Testis (tissue), 2 donors: Measurements from ENCODE around the gene RERE.

Experiments
- CTCF ChIP-seq, 3 experiments: fragments of 450-650 bp in 2 of 3; fragments of 200-600 bp in 1 of 3; sonication (generic) in 1 of 3; IDR thresholded peaks; one replicate each; pipeline ENCODE4 v1.5.1; 2016 to 2019; ENCODE audit warnings: antibody characterized with exemption in 3 of 3, mild to moderate bottlenecking in 2 of 3, moderate library complexity in 1 of 3
- POLR2A ChIP-seq: fragments of 450-650 bp; IDR thresholded peaks from one replicate; pipeline ENCODE4 v1.6.1; 2017; ENCODE audit warnings: antibody characterized with exemption, mild to moderate bottlenecking, moderate library complexity

DNA sequence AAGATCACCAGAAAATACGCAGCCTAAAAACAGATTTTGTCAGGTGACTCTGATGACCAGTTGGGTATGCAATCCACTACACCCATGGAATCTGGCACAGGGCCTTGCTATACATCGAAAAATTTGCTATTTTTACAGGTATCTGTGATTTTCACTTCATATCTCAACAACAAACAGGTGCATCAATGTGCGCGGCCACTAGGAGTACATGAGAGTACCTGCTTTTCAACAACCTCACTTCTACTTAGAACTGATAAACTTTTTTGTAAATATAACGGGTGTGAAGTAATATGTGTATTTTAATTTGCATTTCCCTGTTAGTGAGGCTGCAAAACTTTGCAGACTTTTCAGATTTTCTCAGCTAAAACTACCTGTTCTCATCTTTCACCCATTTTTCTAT is 418.8 kb downstream of the RERE start:
- no peak for TF ChIP-seq POLR2A
- TF ChIP-seq CTCF (IDR thresholded peaks at IDR 0.05), result peak in 2 of 3 experiments; percentile 12 to 17
